Epithelial cell of esophagus (primary cell): Measurements from ENCODE around the gene SLC7A9.

Experiments
- DNase-seq: peaks from one replicate; pipeline ENCODE4 v3.0.0; 2010; ENCODE audit warnings: low read depth
- H3K4me3 ChIP-seq: 2 replicates; pipeline ENCODE4 v1.5.1; 2011; ENCODE audit warnings: mild to moderate bottlenecking, low read length, control low read depth
- CTCF ChIP-seq: IDR thresholded peaks from 2 replicates; pipeline ENCODE4 v1.5.1; 2011; ENCODE audit warnings: low read depth, mild to moderate bottlenecking, low read length, control low read depth, inconsistent platforms; ENCODE audit not compliant: insufficient read depth; ENCODE audit errors: missing control alignments

The SLC7A9 gene

GRCh38 chr19:32811151-32811550 lies 58.4 kb downstream of the SLC7A9 start:
- no peak for DNase-seq
- H3K4me3 ChIP-seq: no peak overlapping the region
- no peak for TF ChIP-seq CTCF

- TF ChIP-seq CTCF: no peak
- no peak for DNase-seq
- no peak overlapping the region for H3K4me3 ChIP-seq
Observed at GRCh38 chr19:32810452-32810851, 59.1 kb downstream of the SLC7A9 start.

GRCh38 chr19:32809754-32810153 lies 59.8 kb downstream of the SLC7A9 start:
- no peak overlapping the region for H3K4me3 ChIP-seq
- TF ChIP-seq CTCF: no peak
- DNase-seq: no peak

GRCh38 chr19:32809254-32809653 lies 60.3 kb downstream of the SLC7A9 start:
- no peak overlapping the region for H3K4me3 ChIP-seq
- no peak for TF ChIP-seq CTCF
- DNase-seq: no peak

DNA sequence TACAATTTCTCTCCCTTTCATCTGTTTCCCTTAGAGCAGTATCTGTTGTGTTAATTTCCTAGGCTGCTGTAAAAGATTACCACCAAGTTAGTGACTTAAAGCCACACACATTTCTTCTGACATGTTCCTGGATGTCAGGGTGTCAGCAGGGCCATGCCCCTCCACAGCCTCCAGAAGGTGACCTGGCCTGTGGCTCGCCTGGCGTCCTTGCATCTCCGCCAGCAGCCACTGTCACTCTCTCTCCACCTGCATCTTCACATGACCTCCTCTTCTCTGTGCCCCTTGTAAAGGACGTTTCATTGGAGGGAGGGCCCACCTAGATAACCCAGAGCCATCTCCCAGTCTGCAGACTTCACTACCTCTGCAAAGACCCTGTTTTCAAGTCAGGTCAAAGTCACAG lies 61.3 kb downstream of the SLC7A9 start:
- no peak for TF ChIP-seq CTCF
- DNase-seq: no peak
- no peak overlapping the region for H3K4me3 ChIP-seq

DNA sequence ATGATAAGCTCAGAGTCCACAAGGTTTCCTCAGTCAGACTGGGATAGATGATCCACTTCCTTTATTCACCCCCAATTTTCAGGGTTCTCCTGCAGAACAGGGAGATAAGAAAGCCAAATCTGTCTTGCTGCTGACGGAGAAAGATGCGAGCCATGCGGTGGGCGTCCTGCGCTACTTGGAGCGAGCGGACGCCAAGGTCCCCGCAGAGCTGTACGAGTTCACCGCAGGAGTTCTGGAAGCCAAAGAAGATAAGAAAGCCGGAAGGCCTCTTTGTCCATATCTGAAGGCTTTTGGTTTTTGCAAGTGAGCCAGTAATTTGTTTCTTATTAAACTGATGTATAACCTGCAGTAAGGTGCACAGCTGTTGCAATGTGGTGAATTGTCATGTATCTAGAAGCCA lies 66.7 kb downstream of the SLC7A9 start:
- DNase-seq: no peak
- no peak overlapping the region for H3K4me3 ChIP-seq
- no peak for TF ChIP-seq CTCF

DNA sequence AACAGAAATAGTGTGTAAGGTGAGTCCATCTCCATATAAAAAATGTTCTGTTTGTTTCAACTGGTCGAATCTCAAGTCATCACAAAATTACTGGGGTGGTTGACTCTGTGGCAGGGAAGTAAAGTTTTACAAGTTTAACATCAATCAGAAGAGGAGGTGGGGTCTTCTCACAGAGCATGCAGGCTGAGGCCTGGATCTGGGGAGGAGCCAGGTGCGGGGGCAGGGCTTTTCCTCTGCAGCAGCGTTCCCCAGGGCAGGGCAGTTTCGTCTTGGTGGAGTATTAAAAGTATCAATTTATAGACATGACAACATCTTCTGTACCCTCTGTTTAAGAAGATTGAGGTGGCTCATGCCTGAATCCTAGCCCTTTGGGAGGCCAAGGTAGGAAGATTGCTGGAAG lies 68.8 kb downstream of the SLC7A9 start:
- no peak for DNase-seq
- H3K4me3 ChIP-seq: no peak overlapping the region
- TF ChIP-seq CTCF: no peak
